Measurements from ENCODE around the gene ZNF296. TPM values are rescaled to one million over a fixed set of nuclear protein-coding genes. Genes with fewer than 3 reads are reported as not detected.

ZNF296 gene
- total RNA-seq, 6 donors from 2014 or later, result 1.5 to 7.3 (median 2.4) TPM

- DNase-seq (peak; percentile 94 to 96), ATAC-seq (ENCODE audit: low FRiP score in 2 of 2) (peak; percentile 94 to 96)
- peak within 1 kb of the TSS; percentile 81 to 92 (median 89) for H3K27ac ChIP-seq
- H3K9me3 ChIP-seq, result no peaks in the 10 kb centered on the region
- TF ChIP-seq EP300 (IDR thresholded peaks at IDR 0.05) (peak in 1 of 4 donors; percentile 17), POLR2AphosphoS5 (IDR thresholded peaks at IDR 0.05) (peak; percentile 44 to 81), POLR2A (IDR thresholded peaks at IDR 0.05) (peak in 3 of 4 donors; percentile 26 to 78 (median 65))
- TF ChIP-seq, protein P1, sequence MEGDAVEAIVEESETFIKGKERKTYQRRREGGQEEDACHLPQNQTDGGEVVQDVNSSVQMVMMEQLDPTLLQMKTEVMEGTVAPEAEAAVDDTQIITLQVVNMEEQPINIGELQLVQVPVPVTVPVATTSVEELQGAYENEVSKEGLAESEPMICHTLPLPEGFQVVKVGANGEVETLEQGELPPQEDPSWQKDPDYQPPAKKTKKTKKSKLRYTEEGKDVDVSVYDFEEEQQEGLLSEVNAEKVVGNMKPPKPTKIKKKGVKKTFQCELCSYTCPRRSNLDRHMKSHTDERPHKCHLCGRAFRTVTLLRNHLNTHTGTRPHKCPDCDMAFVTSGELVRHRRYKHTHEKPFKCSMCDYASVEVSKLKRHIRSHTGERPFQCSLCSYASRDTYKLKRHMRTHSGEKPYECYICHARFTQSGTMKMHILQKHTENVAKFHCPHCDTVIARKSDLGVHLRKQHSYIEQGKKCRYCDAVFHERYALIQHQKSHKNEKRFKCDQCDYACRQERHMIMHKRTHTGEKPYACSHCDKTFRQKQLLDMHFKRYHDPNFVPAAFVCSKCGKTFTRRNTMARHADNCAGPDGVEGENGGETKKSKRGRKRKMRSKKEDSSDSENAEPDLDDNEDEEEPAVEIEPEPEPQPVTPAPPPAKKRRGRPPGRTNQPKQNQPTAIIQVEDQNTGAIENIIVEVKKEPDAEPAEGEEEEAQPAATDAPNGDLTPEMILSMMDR (IDR thresholded peaks at IDR 0.05), result peak; percentile 42 to 70 (median 56)
- 1% methylated on average over 54 to 74 of the region's 103 CpGs for WGBS, 2 donors
- H3K27me3 ChIP-seq, result no peaks in the 10 kb centered on the region
- H3K4me1 ChIP-seq, result peaks cover 40 to 56% (median 48%) of the 10 kb centered on the region in 4 donors
- H3K36me3 ChIP-seq, result peaks cover 0 to 15% (median 0%) of the 10 kb centered on the region in 4 donors
- peak within 1 kb of the TSS; percentile 55 to 99 (median 84) for H3K4me3 ChIP-seq
Observed at GRCh38 chr19:45092747-45093678, 16.7 kb upstream of the ZNF296 start, which contains the start of gene PPP1R37. TSS of gene PPP1R37 (plus strand) at chr19:45093179. CDS start at chr19:45093326, 147 bp downstream.

DNA sequence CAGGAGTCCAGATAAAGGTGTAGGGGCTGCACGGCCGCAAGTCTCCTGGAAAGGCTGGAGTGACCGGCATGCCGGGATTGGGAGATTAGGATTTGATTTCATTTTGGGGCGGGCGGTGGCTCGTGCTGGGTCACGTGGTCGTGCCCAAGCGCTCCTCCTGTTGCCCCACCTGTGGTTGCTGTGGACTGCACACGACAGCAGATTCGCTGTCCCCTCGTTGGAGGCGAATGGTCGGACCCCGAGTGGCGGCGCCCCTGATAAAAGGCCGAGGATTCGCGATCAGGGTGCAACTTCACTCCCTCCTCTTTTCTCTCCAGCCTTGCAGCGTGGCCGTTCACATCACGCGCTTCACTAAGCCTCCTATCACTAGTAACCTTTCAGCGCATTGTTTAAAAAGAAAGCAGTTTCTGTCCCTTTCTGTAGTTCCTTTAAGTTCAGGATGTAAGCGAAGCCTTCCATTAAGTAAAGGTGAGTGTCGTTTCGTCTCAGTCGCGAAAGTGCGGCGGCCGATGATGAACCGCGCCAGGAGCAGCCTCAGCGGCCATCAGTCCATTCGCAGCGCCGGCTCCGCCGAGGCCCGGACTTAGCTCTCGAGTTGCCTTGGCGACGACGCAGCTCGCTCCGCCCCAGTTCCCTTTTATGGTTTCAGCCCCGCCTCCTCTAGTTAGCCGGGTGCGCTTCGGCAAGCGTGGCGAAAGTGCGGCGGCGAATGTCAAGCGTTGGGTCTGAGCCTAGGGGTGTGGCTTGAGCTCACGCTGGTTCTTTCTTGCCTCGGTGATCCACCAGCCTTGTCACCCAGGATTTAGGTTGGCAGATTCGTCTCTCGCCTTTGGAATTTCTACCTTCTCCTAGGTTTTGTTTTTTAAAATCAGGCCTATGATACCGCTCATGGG is 15.0 kb upstream of the ZNF296 start:
- peak overlapping the region; percentile 55 to 99 (median 84) for H3K4me3 ChIP-seq
- no peaks in the 10 kb centered on the region for H3K27me3 ChIP-seq
- peak overlapping the region; percentile 81 to 92 (median 89) for H3K27ac ChIP-seq
- 13 to 19% methylated on average over 44 to 64 of the region's 64 CpGs for WGBS, 2 donors
- DNase-seq, result peak; percentile 98 to 99
- ATAC-seq (ENCODE audit: low FRiP score in 2 of 2), result peak; percentile 95 to 98
- H3K36me3 ChIP-seq, result peaks cover 0 to 20% (median 3%) of the 10 kb centered on the region in 4 donors
- TF ChIP-seq POLR2AphosphoS5 (IDR thresholded peaks at IDR 0.05), result peak; percentile 38 to 88
- TF ChIP-seq POLR2A (IDR thresholded peaks at IDR 0.05), result peak in 2 of 4 donors; percentile 28 to 64
- no peak for TF ChIP-seq EP300 (IDR thresholded peaks at IDR 0.05)
- TF ChIP-seq, protein P1 (IDR thresholded peaks at IDR 0.05), result peak in 1 of 6 experiments; percentile 4
- peaks cover 29 to 39% (median 34%) of the 10 kb centered on the region in 4 donors for H3K4me1 ChIP-seq
- H3K9me3 ChIP-seq, result no peaks in the 10 kb centered on the region

DNA sequence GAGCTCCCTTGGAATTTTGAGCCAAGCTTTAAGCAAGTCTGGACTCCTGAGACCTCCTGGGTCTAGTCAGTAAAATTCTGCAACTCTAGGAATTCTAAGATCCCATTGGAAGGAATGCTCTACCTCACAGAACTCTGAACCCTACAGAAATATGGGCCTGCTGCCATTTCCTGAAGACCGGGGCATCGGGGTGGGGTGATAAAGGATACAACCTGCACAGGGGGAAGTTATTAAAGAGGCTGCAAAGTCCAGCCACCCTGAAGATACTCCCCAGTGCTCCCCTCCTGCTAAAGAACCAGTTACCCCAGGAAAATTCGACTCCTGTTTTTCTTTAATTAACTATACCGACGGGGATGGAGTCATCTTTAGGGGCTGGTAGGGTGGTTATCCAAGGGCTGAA is 14.3 kb upstream of the ZNF296 start:
- Histone ChIP-seq H3K4me3 (peak overlapping the region in 3 of 4 donors; percentile 55 to 99 (median 71)), H3K4me1 (peaks cover 25 to 32% (median 27%) of the 10 kb centered on the region in 4 donors), H3K27me3 (no peaks in the 10 kb centered on the region), H3K9me3 (no peaks in the 10 kb centered on the region), H3K27ac (peak overlapping the region in 2 of 4 donors; percentile 52 to 88), H3K36me3 (peaks cover 0 to 24% (median 4%) of the 10 kb centered on the region in 4 donors)
- TF ChIP-seq, protein P1 (IDR thresholded peaks at IDR 0.05), result no peak
- no peak for TF ChIP-seq POLR2AphosphoS5 (IDR thresholded peaks at IDR 0.05)
- no peak for TF ChIP-seq EP300 (IDR thresholded peaks at IDR 0.05)
- no peak for TF ChIP-seq POLR2A (IDR thresholded peaks at IDR 0.05)
- DNase-seq, result no peak
- ATAC-seq (ENCODE audit: low FRiP score in 2 of 2), result no peak
- WGBS, 2 donors, result 67 to 71% methylated on average over 5 of the region's 5 CpGs

DNA sequence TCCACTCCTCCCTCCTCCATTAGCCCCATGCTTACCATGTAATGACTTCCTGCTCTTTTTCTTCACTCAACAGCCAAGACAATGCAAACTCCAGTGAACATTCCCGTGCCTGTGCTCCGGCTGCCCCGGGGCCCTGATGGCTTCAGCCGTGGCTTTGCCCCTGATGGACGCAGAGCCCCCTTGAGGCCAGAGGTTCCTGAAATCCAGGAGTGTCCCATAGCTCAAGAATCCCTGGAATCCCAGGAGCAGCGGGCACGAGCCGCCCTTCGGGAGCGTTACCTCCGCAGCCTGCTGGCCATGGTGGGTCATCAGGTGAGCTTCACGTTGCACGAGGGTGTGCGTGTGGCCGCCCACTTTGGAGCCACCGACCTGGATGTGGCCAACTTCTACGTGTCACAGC is 13.8 kb upstream of the ZNF296 start:
- H3K27ac ChIP-seq, result no peak overlapping the region
- no peaks in the 10 kb centered on the region for H3K27me3 ChIP-seq
- DNase-seq, result peak in 1 of 2 donors; percentile 62
- WGBS, 2 donors, result 82 to 94% methylated on average over 12 to 17 of the region's 17 CpGs
- no peaks in the 10 kb centered on the region for H3K9me3 ChIP-seq
- no peak overlapping the region for H3K4me3 ChIP-seq
- H3K4me1 ChIP-seq, result peaks cover 22 to 26% (median 23%) of the 10 kb centered on the region in 4 donors
- TF ChIP-seq POLR2AphosphoS5 (IDR thresholded peaks at IDR 0.05), result no peak
- TF ChIP-seq, protein P1 (IDR thresholded peaks at IDR 0.05), result no peak
- TF ChIP-seq EP300 (IDR thresholded peaks at IDR 0.05), result no peak
- no peak for TF ChIP-seq POLR2A (IDR thresholded peaks at IDR 0.05)
- H3K36me3 ChIP-seq, result peaks cover 0 to 28% (median 5%) of the 10 kb centered on the region in 4 donors
- no peak for ATAC-seq (ENCODE audit: low FRiP score in 2 of 2)

Measured in upper lobe of left lung (tissue), 6 donors.